GM12878 (cell line): Measurements from ENCODE around the gene PSMC3. TPM values are rescaled to one million over a fixed set of nuclear protein-coding genes. Genes with fewer than 3 reads are reported as not detected.

Experiments
- ATAC-seq: fragments of 200-7000 bp; cut with Tn5 transposase; 3 replicates; pipeline ENCODE4 v1.9.1; 2020; ENCODE audit warnings: mild to moderate bottlenecking, moderate library complexity
- BruUV-seq: library from RNA; stranded (reverse); fragments of 400-500 nt; replicated peaks from 2 replicates; lab custom pipeline; 2021; lab: Mats Ljungman, UMichigan
- CTCF ChIA-PET: fragments of 300-600 bp; sonication (Branson Sonifier 250); formaldehyde crosslinking; extraction: SDS; loops from one replicate; lab custom pipeline; 2021; ENCODE audit warnings: inconsistent platforms; lab: Yijun Ruan, JAX
- POLR2A ChIA-PET: fragments of 350-600 bp; formaldehyde crosslinking; extraction: SDS; loops from one replicate; lab custom pipeline; 2021; ENCODE audit warnings: inconsistent platforms; lab: Charles Lee
- RAD21 ChIA-PET: fragments of 300-600 bp; sonication (Branson Sonifier 250); formaldehyde crosslinking; loops from one replicate; lab custom pipeline; 2023; ENCODE audit warnings: antibody characterized with exemption; ENCODE audit not compliant: unreplicated experiment; lab: Charles Lee
- SMC1A ChIA-PET: fragments of 300-600 bp; sonication (Branson Sonifier 250); formaldehyde crosslinking; loops from one replicate; lab custom pipeline; 2023; ENCODE audit not compliant: unreplicated experiment, uncharacterized antibody; lab: Charles Lee
- DNase-seq: peaks from one replicate; pipeline ENCODE4 v3.0.0-alpha.2; 2011; ENCODE audit warnings: low read depth, low spot score
- FAIRE-seq: peaks from 3 replicates; lab custom pipeline; 2011; peaks lifted over from hg19 to GRCh38; lab: Jason Lieb, UNC
- H2AFZ ChIP-seq: 2 replicates; pipeline ENCODE4 v1.6.0; 2011; ENCODE audit warnings: low read depth, low read length, control low read depth; ENCODE audit not compliant: control insufficient read depth
- H3K27ac ChIP-seq: 2 replicates; pipeline ENCODE4 v1.5.1; 2011; ENCODE audit warnings: control low read depth; ENCODE audit not compliant: control insufficient read depth, insufficient read depth
- H3K27me3 ChIP-seq, 2 experiments: replicated peaks in 1 of 2; 2 replicates each; pipeline versions ENCODE4 v1.6.0 to v1.6.1; 2011; ENCODE audit warnings: low read length in 1 of 2; ENCODE audit not compliant: control insufficient read depth in 2 of 2, insufficient read depth in 2 of 2
- H3K36me3 ChIP-seq, 2 experiments: 2 replicates each; pipeline ENCODE4 v1.5.1; 2011; ENCODE audit warnings: low read length in 1 of 2; ENCODE audit not compliant: control insufficient read depth in 2 of 2, insufficient read depth in 2 of 2
- H3K4me1 ChIP-seq: 2 replicates; pipeline ENCODE4 v1.6.1; 2011; ENCODE audit warnings: mild to moderate bottlenecking, low read length, moderate library complexity, mixed read lengths; ENCODE audit not compliant: control insufficient read depth, insufficient read depth
- H3K4me2 ChIP-seq: 2 replicates; pipeline ENCODE4 v1.6.0; 2011; ENCODE audit warnings: control low read depth; ENCODE audit not compliant: control insufficient read depth, insufficient read depth
- H3K4me3 ChIP-seq: fragments of 200-600 bp; sonication (generic); 2 replicates; pipeline ENCODE4 v1.5.1; 2016
- H3K79me2 ChIP-seq: 2 replicates; pipeline ENCODE4 v1.6.0; 2011; ENCODE audit warnings: low read length; ENCODE audit not compliant: control insufficient read depth, insufficient read depth
- H3K9ac ChIP-seq: 2 replicates; pipeline ENCODE4 v1.8.0; 2011; ENCODE audit warnings: low read length, control low read depth, mixed read lengths; ENCODE audit not compliant: control insufficient read depth, insufficient read depth
- H3K9me3 ChIP-seq: replicated peaks from 3 replicates; pipeline ENCODE4 v1.5.1; 2011; ENCODE audit warnings: mild to moderate bottlenecking, low read length; ENCODE audit not compliant: control insufficient read depth, insufficient read depth
- H4K20me1 ChIP-seq: 2 replicates; pipeline ENCODE4 v1.6.0; 2011; ENCODE audit not compliant: control insufficient read depth, insufficient read depth
- EED ChIP-seq: sonication (generic); IDR thresholded peaks from 2 replicates; pipeline ENCODE4 v1.6.1; 2016; ENCODE audit warnings: antibody characterized with exemption, low read depth
- EP300 ChIP-seq, 2 experiments: fragments of 150-350 bp in 1 of 2; IDR thresholded peaks; 2 replicates each; pipeline ENCODE4 v1.6.1; 2011 to 2012; ENCODE audit warnings: low read depth in 2 of 2, low read length in 2 of 2, borderline replicate concordance in 1 of 2, improper control_type of control experiment in 1 of 2, inconsistent platforms in 1 of 2; ENCODE audit not compliant: control insufficient read depth in 1 of 2
- IKZF2 ChIP-seq, 2 experiments: fragments of 450-650 bp; IDR thresholded peaks; 2 replicates each; pipeline ENCODE4 v1.6.1; 2017; ENCODE audit warnings: mild to moderate bottlenecking in 2 of 2, moderate library complexity in 2 of 2
- IRF4 ChIP-seq: IDR thresholded peaks from 2 replicates; pipeline ENCODE4 v1.6.1; 2011; ENCODE audit warnings: low read depth, low read length
- NR2C2 ChIP-seq: IDR thresholded peaks from 2 replicates; pipeline ENCODE4 v1.6.1; 2011; ENCODE audit warnings: borderline replicate concordance, low read depth; ENCODE audit not compliant: control insufficient read depth, insufficient read length
- PKNOX1 ChIP-seq: fragments of 450-650 bp; IDR thresholded peaks from 2 replicates; pipeline ENCODE4 v1.6.1; 2016; ENCODE audit warnings: mild to moderate bottlenecking
- RFX5 ChIP-seq: IDR thresholded peaks from 2 replicates; pipeline ENCODE4 v1.6.1; 2011; ENCODE audit warnings: low read depth, low read length, improper control_type of control experiment
- SMAD5 ChIP-seq: IDR thresholded peaks from 2 replicates; pipeline ENCODE4 v1.6.1; 2016; ENCODE audit warnings: antibody characterized with exemption, low read depth
- SMC3 ChIP-seq: IDR thresholded peaks from 2 replicates; pipeline ENCODE4 v1.6.1; 2011; ENCODE audit warnings: low read length, improper control_type of control experiment, borderline replicate concordance
- SREBF2 ChIP-seq: IDR thresholded peaks from 2 replicates; pipeline ENCODE4 v1.6.1; 2012; ENCODE audit warnings: mild to moderate bottlenecking, low read length
- WGBS: methylation state at CpG from one replicate; pipeline ENCODE4 v1.1.6; 2016; ENCODE audit warnings: low lambda C conversion rate; ENCODE audit not compliant: insufficient replicate concordance, insufficient coverage; ENCODE audit errors: missing lambda C conversion rate; 5-methylcytosine and 5-hydroxymethylcytosine counted together
- in situ Hi-C: fragments of 300-500 bp; cut with MboI; formaldehyde crosslinking; loops from 9 replicates; pipeline ENCODE4 v1.14.3; 2018; ENCODE audit warnings: mixed read lengths
- intact Hi-C: fragments of 100-400 bp; cut with micrococcal nuclease; formaldehyde crosslinking; loops from one replicate; pipeline ENCODE4 v1.14.2; 2022; ENCODE audit not compliant: unreplicated experiment
- polyA plus RNA-seq, 11 experiments: library from polyadenylated mRNA; depleted of rRNA in 4 of 11; unstranded in 6 of 11; stranded (reverse) in 5 of 11; fragments of >200 nt; fragmentation: Nextera tagmentation in 4 of 11; fragmentation: Illumina TruSeq in 1 of 11; extraction: Ambion mirVana in 4 of 11; extraction: Trizol in 1 of 11; gene quantifications; 1 replicate in 1 of 11; 2 replicates in 10 of 11; pipeline versions ENCODE4 v1.2.1 to v1.2.3, GENCODE V29; 2011 to 2016; ENCODE audit warnings: inconsistent platforms in 2 of 11, missing spikeins in 2 of 11, low read depth in 1 of 11
- total RNA-seq, 4 experiments: library from RNA; depleted of rRNA in 3 of 4; stranded (reverse); fragments of >200 nt in 3 of 4; fragmentation: Illumina TruSeq in 1 of 4; extraction: Trizol in 1 of 4; gene quantifications; 2 replicates each; pipeline versions ENCODE4 v1.2.1 to v1.2.3, GENCODE V29; 2013 to 2021

Gene PSMC3
- total and polyA plus RNA-seq, 10 of the 15 experiments (the other 5 are each of a cell fraction or from before 2014, with no cell fraction given) = 39.5 to 289 (median 155) TPM

GRCh38 chr11:47387944-47388696 is 38.1 kb downstream of the PSMC3 start:
- FAIRE-seq = no peak
- H3K36me3 ChIP-seq = no peaks in the 10 kb centered on the region
- WGBS = 59% methylated on average over 13 of the region's 13 CpGs
- no peaks in the 10 kb centered on the region for H3K27me3 ChIP-seq
- ChIA-PET POLR2A (interaction anchor here (0.6 to 8.5 kb wide), 4 partner anchors 9 to 14 kb away, joined by 3 to 94 read pairs (median 23); partner anchors contain the start of gene SPI1), RAD21 (no interaction called here), SMC1A (interaction anchor here (0.6 to 2.1 kb wide), 7 partner anchors 9 to 117 kb away, joined by 3 to 6 read pairs (median 4); no protein-coding TSS in a partner anchor), CTCF (interaction anchor here (0.6 to 2.6 kb wide), 5 partner anchors 10 to 1295 kb away, joined by 3 to 14 read pairs (median 4); partner anchors contain the start of gene SPI1)
- peaks cover 16% of the 10 kb centered on the region for H3K4me1 ChIP-seq
- no peak overlapping the region for H3K9ac ChIP-seq
- no TSS peak for BruUV-seq
- TF ChIP-seq NR2C2 (no peak), EP300 (IDR thresholded peaks at IDR 0.05; ENCODE audit: borderline replicate concordance in 1 of 2, control insufficient read depth in 1 of 2, low read depth in 2 of 2, low read length in 2 of 2) (no peak), PKNOX1 (no peak)
- H3K9me3 ChIP-seq = no peaks in the 10 kb centered on the region
- no peak overlapping the region; the same call in 1 of the 2 replicates for H2AFZ ChIP-seq
- in situ Hi-C loops = no loop called here
- intact Hi-C loops = no loop called here
- no peak overlapping the region for H3K4me2 ChIP-seq
- H4K20me1 ChIP-seq = no peaks in the 10 kb centered on the region
- H3K79me2 ChIP-seq = no peaks in the 10 kb centered on the region
- no peak overlapping the region for H3K4me3 ChIP-seq
- ATAC-seq = no peak
- DNase-seq = no peak
- no peak overlapping the region for H3K27ac ChIP-seq

GRCh38 chr11:47384498-47384897 is 41.7 kb downstream of the PSMC3 start:
- WGBS = 78% methylated on average over 4 of the region's 4 CpGs
- TF ChIP-seq SREBF2 = no peak
- no peak for TF ChIP-seq RFX5
- no peak for TF ChIP-seq IRF4
- no peak for TF ChIP-seq EED
- TF ChIP-seq NR2C2 = no peak
- no peak for TF ChIP-seq SMC3
- no peak for TF ChIP-seq SMAD5
- no peak for TF ChIP-seq IKZF2 (IDR thresholded peaks at IDR 0.05)
- RAD21 ChIA-PET = no interaction called here

More at GRCh38 chr11:47384498-47384897, 41.7 kb downstream of the PSMC3 start:
- Histone ChIP-seq H3K36me3 (no peaks in the 10 kb centered on the region), H3K27me3 (no peaks in the 10 kb centered on the region), H3K9ac (no peak overlapping the region), H2AFZ (no peak overlapping the region), H3K4me1 (no peaks in the 10 kb centered on the region), H3K4me2 (no peak overlapping the region), H3K27ac (no peak overlapping the region), H4K20me1 (no peaks in the 10 kb centered on the region), H3K79me2 (no peaks in the 10 kb centered on the region), H3K4me3 (no peak overlapping the region), H3K9me3 (no peaks in the 10 kb centered on the region)
- intact Hi-C loops (no loop called here), in situ Hi-C loops (no loop called here)
- no TSS peak for BruUV-seq
- ChIA-PET POLR2A (no interaction called here), SMC1A (no interaction called here), CTCF (interaction anchor here (1.8 kb wide), 1 partner anchor 10 kb away, joined by 5 read pairs; no protein-coding TSS in a partner anchor)
- DNase-seq (no peak), ATAC-seq (no peak), FAIRE-seq (no peak)
